Ecto neural progenitor cell (in vitro differentiated cells): Measurements from ENCODE around the gene HACL1.

Experiments
- DNase-seq: peaks from one replicate; pipeline ENCODE4 v3.0.0-alpha.2; 2018; ENCODE audit warnings: low spot score

Gene HACL1

GRCh38 chr3:15601399-15602145 lies at the start of gene HACL1, which contains the start of gene BTD:
TSS of gene HACL1 (minus strand) at chr3:15601569. CDS start at chr3:15601463, 106 bp downstream.
TSS of gene BTD (plus strand) at chr3:15601745. CDS start at chr3:15635440, 33,695 bp downstream.
- DNase-seq = peak; percentile 98

- no peak for DNase-seq
Observed at GRCh38 chr3:15649858-15650257, 48.5 kb upstream of the HACL1 start.

GRCh38 chr3:15649341-15649740 lies 48.0 kb upstream of the HACL1 start:
- no peak for DNase-seq

- no peak for DNase-seq
Observed at GRCh38 chr3:15647611-15648167, 46.3 kb upstream of the HACL1 start.

GRCh38 chr3:15646851-15647511 lies 45.6 kb upstream of the HACL1 start:
- DNase-seq = no peak

- DNase-seq = no peak
Observed at GRCh38 chr3:15645740-15646501, 44.6 kb upstream of the HACL1 start.

- no peak for DNase-seq
Observed at GRCh38 chr3:15645246-15645645, 43.9 kb upstream of the HACL1 start.

GRCh38 chr3:15638891-15639262 lies 37.5 kb upstream of the HACL1 start:
- DNase-seq = no peak

GRCh38 chr3:15638193-15638890 lies 37.0 kb upstream of the HACL1 start:
- no peak for DNase-seq

- DNase-seq = no peak
Observed at GRCh38 chr3:15637131-15637951, 36.0 kb upstream of the HACL1 start.

- no peak for DNase-seq
Observed at GRCh38 chr3:15636028-15636709, 34.8 kb upstream of the HACL1 start.

GRCh38 chr3:15635121-15635661 lies 33.8 kb upstream of the HACL1 start:
- no peak for DNase-seq

- no peak for DNase-seq
Observed at GRCh38 chr3:15634671-15635070, 33.3 kb upstream of the HACL1 start.

- DNase-seq = no peak
Observed at GRCh38 chr3:15633766-15634598, 32.6 kb upstream of the HACL1 start.

GRCh38 chr3:15633159-15633558 lies 31.8 kb upstream of the HACL1 start:
- no peak for DNase-seq

GRCh38 chr3:15632212-15632580 lies 30.8 kb upstream of the HACL1 start:
- no peak for DNase-seq

- no peak for DNase-seq
Observed at GRCh38 chr3:15631426-15632211, 30.2 kb upstream of the HACL1 start.

GRCh38 chr3:15630646-15631350 lies 29.4 kb upstream of the HACL1 start:
- DNase-seq = no peak
